GM18951 (cell line): ENCODE data around the gene ACSF3.
"Not testable (repeated sequence)": the region's sequence is repeated elsewhere in the genome, so short reads cannot be mapped to it uniquely, and the experiment has no call there.

ENCODE experiments used
- POLR2A ChIP-seq: IDR thresholded peaks from 4 replicates; pipeline ENCODE4 v1.6.1; 2011; ENCODE audit warnings: mild to moderate bottlenecking; ENCODE audit not compliant: insufficient read length, insufficient read depth; ENCODE audit errors: extremely low read depth
- in situ Hi-C: fragments of 300-500 bp; cut with MboI; formaldehyde crosslinking; loops from one replicate; pipeline ENCODE4 v1.12.0; 2022; ENCODE audit warnings: low sequenced_read_pairs, mixed read lengths, inconsistent platforms; ENCODE audit not compliant: unreplicated experiment

Gene ACSF3

GRCh38 chr16:89178453-89179147 lies 84.9 kb downstream of the ACSF3 start:
- in situ Hi-C loops: no loop called here
- TF ChIP-seq POLR2A: no peak

DNA sequence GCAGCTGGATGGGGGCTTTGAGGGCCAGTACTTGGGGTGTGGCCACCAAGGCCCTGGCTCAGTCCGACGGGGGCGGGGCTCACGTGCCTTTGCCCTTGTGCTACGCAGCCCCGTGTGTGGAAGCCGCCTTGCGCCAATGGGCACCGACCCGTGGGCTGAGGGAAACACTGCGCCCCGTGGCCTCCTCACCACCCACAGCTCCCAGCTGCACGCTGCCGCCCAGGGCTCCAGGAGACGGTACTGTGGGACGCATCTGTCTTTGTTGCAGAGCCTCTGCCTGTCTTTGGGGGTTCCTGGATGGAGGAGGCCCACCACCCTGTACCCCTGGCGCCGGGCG lies 85.5 kb downstream of the ACSF3 start:
- TF ChIP-seq POLR2A: no peak
- in situ Hi-C loops: no loop called here

DNA sequence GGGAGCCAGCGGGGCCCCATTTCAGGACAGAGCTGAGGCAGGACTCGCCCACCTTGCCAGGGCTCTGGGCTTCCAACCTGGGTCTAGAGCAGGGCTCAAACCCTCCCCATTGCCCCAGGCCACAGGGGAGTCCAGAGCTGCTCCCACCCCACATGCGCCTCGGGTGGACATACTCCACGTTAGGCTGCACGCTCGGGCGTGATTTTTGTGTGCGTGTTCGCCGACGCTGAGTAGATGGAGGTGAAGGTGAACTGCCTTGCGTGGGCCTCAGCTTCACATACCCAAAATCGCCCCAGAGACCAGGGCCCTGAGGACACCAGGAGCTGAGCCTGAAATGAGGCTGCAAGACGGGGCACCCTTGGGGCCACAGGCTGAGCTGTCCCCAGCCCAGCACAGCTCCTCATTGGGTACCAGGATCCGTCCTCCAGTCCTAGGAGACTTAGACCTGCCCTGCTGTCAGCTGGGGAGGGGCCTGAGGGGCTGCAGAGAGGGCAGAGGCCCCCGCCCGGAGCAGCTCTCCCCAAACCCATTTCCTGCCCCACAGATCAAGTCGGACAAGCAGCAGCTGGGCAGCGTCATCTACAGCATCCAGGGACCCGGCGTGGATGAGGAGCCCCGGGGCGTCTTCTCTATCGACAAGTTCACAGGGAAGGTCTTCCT lies 86.1 kb downstream of the ACSF3 start:
- TF ChIP-seq POLR2A: no peak
- in situ Hi-C loops: no loop called here

DNA sequence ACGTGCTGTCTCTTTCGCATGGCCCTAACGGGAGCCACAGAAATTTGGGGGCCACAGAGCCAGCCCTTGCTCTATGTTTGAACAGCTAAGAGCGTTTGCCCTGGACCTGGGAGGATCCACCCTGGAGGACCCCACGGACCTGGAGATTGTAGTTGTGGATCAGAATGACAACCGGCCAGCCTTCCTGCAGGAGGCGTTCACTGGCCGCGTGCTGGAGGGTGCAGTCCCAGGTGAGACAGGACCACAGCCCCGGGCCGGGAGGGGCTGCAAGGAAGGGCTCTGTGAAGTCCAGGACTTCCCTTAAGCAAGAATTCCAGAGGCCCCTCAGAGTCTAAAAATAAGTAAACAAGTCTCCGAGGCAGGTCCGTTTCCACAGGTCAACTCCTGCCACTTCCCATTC lies 89.8 kb downstream of the ACSF3 start:
- in situ Hi-C loops: no loop called here
- no peak for TF ChIP-seq POLR2A

GRCh38 chr16:89183975-89184676 lies 90.5 kb downstream of the ACSF3 start:
- in situ Hi-C loops: no loop called here
- no peak for TF ChIP-seq POLR2A

DNA sequence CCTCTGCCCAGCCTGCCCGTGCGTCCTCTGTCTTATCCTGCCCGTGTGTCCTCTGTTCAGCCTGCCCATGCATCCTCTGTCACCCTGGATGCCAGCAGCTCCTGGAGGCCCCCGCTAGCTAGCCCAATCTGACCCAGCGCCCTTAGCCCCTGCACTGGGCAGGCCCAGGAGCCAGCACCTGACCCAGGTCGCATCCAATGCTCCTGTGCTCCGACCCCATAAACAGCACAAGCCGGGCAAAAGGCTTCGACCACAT lies 91.0 kb downstream of the ACSF3 start:
- in situ Hi-C loops: no loop called here
- TF ChIP-seq POLR2A: no peak

DNA sequence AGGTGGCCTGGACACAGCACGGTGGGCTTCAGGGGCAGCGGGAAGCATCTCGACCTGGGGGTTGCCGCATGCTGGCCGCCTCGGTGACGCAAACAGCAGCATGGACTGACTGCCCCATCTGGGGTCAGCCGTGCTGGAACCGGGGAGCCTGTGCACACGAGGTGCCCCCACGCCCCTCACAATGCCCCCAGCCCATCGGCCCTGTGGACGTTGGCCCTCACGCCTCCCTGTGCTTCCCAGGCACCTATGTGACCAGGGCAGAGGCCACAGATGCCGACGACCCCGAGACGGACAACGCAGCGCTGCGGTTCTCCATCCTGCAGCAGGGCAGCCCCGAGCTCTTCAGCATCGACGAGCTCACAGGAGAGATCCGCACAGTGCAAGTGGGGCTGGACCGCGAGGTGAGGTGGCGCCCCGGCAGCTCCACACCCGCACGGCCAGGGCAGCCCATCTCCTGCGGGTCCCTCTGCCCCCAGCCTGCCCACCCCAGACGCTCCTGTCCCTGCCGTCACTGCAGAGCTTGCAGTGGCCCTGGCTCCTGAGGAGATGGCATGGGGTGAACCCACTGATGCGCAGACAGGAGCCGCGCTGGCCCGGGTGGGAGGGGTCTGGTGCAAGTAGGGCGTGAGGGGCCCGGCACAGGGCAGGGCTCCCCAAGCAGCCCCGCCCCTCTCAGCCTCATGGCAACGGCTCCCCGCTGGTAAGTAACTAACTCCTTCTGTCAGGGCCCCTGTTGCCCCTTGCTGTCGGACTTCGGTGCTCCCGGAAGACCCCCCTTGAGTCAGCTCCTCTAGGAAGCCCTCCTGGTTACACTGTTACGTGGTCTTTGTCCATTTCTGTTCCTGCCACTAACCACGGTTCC lies 91.5 kb downstream of the ACSF3 start:
- no peak for TF ChIP-seq POLR2A
- in situ Hi-C loops: no loop called here

DNA sequence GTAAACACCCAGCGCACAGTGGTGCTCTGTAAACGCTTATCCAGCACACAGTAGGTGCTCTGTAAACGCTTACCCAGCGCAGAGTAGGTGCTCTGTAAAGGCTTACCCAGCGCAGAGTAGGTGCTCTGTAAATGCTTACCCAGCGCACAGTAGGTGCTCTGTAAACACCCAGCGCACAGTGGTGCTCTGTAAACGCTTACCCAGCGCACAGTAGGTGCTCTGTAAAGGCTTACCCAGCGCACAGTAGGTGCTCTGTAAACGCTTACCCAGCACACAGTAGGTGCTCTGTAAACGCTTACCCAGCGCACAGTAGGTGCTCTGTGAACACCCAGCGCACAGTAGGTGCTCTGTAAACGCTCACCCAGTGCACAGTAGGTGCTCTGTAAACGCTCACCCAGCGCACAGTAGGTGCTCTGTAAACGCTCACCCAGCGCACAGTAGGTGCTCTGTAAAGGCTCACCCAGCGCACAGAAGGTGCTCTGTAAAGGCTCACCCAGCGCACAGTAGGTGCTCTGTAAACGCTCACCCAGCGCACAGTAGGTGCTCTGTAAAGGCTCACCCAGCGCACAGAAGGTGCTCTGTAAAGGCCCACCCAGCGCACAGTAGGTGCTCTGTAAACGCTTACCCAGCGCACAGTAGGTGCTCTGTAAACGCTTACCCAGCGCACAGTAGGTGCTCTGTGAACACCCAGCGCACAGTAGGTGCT lies 92.4 kb downstream of the ACSF3 start:
- in situ Hi-C loops: not testable (repeated sequence)

DNA sequence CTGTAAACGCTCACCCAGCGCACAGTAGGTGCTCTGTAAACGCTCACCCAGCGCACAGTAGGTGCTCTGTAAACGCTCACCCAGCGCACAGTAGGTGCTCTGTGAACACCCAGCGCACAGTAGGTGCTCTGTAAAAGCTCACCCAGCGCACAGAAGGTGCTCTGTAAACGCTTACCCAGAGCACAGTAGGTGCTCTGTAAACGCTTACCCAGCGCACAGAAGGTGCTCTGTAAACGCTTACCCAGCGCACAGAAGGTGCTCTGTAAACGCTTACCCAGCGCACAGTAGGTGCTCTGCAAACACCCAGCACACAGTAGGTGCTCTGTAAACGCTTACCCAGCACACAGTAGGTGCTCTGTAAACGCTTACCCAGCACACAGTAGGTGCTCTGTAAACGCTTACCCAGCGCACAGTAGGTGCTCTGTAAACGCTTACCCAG lies 93.0 kb downstream of the ACSF3 start:
- in situ Hi-C loops: not testable (repeated sequence)

- TF ChIP-seq POLR2A: no peak
- in situ Hi-C loops: no loop called here
These were observed 93.5 kb downstream of the ACSF3 start for GRCh38 chr16:89187032-89187769.

- in situ Hi-C loops: no loop called here
These were observed 94.2 kb downstream of the ACSF3 start for GRCh38 chr16:89187770-89188392.

DNA sequence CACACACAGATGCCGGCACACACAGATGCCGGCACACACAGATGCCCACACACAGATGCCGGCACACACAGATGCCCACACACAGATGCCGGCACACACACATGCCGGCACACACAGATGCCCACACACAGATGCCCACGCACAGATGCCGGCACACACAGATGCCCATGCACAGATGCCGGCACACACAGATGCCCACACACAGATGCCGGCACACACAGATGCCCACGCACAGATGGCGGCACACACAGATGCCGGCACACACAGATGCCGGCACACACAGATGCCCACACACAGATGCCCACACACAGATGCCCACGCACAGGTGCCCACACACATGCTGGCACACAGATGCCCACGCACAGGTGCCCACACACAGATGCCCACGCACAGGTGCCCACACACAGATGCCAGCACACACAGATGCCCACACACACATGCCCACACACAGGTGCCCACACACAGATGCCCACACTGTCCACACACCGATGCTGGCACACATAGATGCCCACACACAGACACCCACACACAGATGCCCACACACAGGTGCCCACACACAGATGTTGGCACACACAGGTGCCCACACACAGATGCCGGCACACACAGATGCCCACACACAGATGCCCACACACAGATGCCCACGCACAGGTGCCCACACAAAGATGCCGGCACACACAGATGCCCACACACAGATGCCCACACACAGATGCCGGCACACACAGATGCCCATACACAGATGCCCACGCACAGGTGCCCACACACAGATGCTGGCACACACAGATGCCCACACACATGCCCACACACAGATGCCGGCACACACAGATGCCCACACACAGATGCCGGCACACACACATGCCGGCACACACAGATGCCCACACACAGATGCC lies 95.1 kb downstream of the ACSF3 start:
- in situ Hi-C loops: not testable (repeated sequence)

More at GRCh38 chr16:89187770-89188392, 94.2 kb downstream of the ACSF3 start:
- TF ChIP-seq POLR2A: no peak
